ENCODE measurements around the gene SFT2D1. TPM values are rescaled to one million over a fixed set of nuclear protein-coding genes. Genes with fewer than 3 reads are reported as not detected.

The SFT2D1 gene
- total RNA-seq, 1 experiment from 2014 or later = 65.6 TPM

- H3K27me3 ChIP-seq (ENCODE audit: insufficient read depth, low read length) = no peaks in the 10 kb centered on the region
- ATAC-seq = no peak
- CTCF ChIA-PET = interaction anchor here (1.3 kb wide), 1 partner anchor 10 kb away, joined by 3 read pairs; no protein-coding TSS in a partner anchor
- POLR2A ChIA-PET = no interaction called here
- no peak overlapping the region for H2AFZ ChIP-seq (ENCODE audit: low read depth, low read length, poor library complexity, severe bottlenecking)
- no peak overlapping the region for H3K9ac ChIP-seq (ENCODE audit: low read length)
- BruUV-seq (replicated peaks) = no TSS peak
- H3K9me2 ChIP-seq (ENCODE audit: insufficient read depth) = no peaks in the 10 kb centered on the region
- no peaks in the 10 kb centered on the region for H3K79me2 ChIP-seq (ENCODE audit: insufficient read depth, low read length)
- RAD21 ChIA-PET (ENCODE audit: low non-redundant PET in 1 of 2, low total read pairs in 2 of 2, uncharacterized antibody in 2 of 2, unreplicated experiment in 2 of 2) = no interaction called here
- no peak overlapping the region for H3K4me3 ChIP-seq (replicated peaks in 1 of 2; ENCODE audit: low read depth in 1 of 2, low read length in 2 of 2)
- H3K36me3 ChIP-seq (ENCODE audit: control insufficient read depth in 1 of 2, insufficient read depth in 2 of 2, low read length in 2 of 2) = no peaks in the 10 kb centered on the region
- intact Hi-C loops (cut with micrococcal nuclease) = no loop called here
- TF ChIP-seq CEBPB (IDR thresholded peaks at IDR 0.05; ENCODE audit: low read depth) = no peak
- TF ChIP-seq MAX (IDR thresholded peaks at IDR 0.05) = no peak
- no peaks in the 10 kb centered on the region for H3K9me3 ChIP-seq (ENCODE audit: control insufficient read depth in 1 of 2, insufficient read depth in 1 of 2, low read depth in 1 of 2, low read length in 2 of 2)
- no peak for DNase-seq (ENCODE audit: low read depth, low spot score)
- H3K4me2 ChIP-seq (ENCODE audit: low read length) = no peak overlapping the region
- no peaks in the 10 kb centered on the region for H3K4me1 ChIP-seq (ENCODE audit: control insufficient read depth in 1 of 2, insufficient read depth in 2 of 2, low read length in 2 of 2)
- no peaks in the 10 kb centered on the region for H4K20me1 ChIP-seq (ENCODE audit: insufficient read depth)
- H3K27ac ChIP-seq (ENCODE audit: low read depth, low read length) = no peak overlapping the region
These were observed 38.2 kb downstream of the SFT2D1 start for GRCh38 chr6:166304106-166304505.

GRCh38 chr6:166301611-166302529, 40.5 kb downstream of the SFT2D1 start:
- no peak overlapping the region for H2AFZ ChIP-seq (ENCODE audit: low read depth, low read length, poor library complexity, severe bottlenecking)
- H3K4me3 ChIP-seq (replicated peaks in 1 of 2; ENCODE audit: low read depth in 1 of 2, low read length in 2 of 2) = no peak overlapping the region
- ChIA-PET RAD21 (ENCODE audit: low non-redundant PET in 1 of 2, low total read pairs in 2 of 2, uncharacterized antibody in 2 of 2, unreplicated experiment in 2 of 2) (no interaction called here), POLR2A (no interaction called here), CTCF (interaction anchor here (1.6 kb wide), 1 partner anchor 11 kb away, joined by 4 read pairs; no protein-coding TSS in a partner anchor)
- no peak overlapping the region for H3K9ac ChIP-seq (ENCODE audit: low read length)
- H3K36me3 ChIP-seq (ENCODE audit: control insufficient read depth in 1 of 2, insufficient read depth in 2 of 2, low read length in 2 of 2) = no peaks in the 10 kb centered on the region
- H3K9me3 ChIP-seq (ENCODE audit: control insufficient read depth in 1 of 2, insufficient read depth in 1 of 2, low read depth in 1 of 2, low read length in 2 of 2) = no peaks in the 10 kb centered on the region
- no TSS peak for BruUV-seq (replicated peaks)
- no peaks in the 10 kb centered on the region for H3K9me2 ChIP-seq (ENCODE audit: insufficient read depth)
- DNase-seq (ENCODE audit: low read depth, low spot score) (no peak), ATAC-seq (no peak)
- H3K4me1 ChIP-seq (ENCODE audit: control insufficient read depth in 1 of 2, insufficient read depth in 2 of 2, low read length in 2 of 2) = no peaks in the 10 kb centered on the region
- no peaks in the 10 kb centered on the region; the same call in 1 of the 2 replicates for H3K27me3 ChIP-seq (ENCODE audit: insufficient read depth, low read length)
- no peak overlapping the region for H3K27ac ChIP-seq (ENCODE audit: low read depth, low read length)
- H4K20me1 ChIP-seq (ENCODE audit: insufficient read depth) = no peaks in the 10 kb centered on the region
- intact Hi-C loops (cut with micrococcal nuclease) = no loop called here
- no peaks in the 10 kb centered on the region for H3K79me2 ChIP-seq (ENCODE audit: insufficient read depth, low read length)
- TF ChIP-seq FOSL1 (IDR thresholded peaks at IDR 0.05; ENCODE audit: low read depth) = no peak
- no peak for TF ChIP-seq YY1 (IDR thresholded peaks at IDR 0.05; ENCODE audit: extremely low read depth, insufficient replicate concordance, low read depth, low read length)
- no peak for TF ChIP-seq POLR2A (IDR thresholded peaks at IDR 0.05; ENCODE audit: borderline replicate concordance, extremely low read depth, insufficient read depth, insufficient read length)
- TF ChIP-seq RAD21 (IDR thresholded peaks at IDR 0.05; ENCODE audit: low read depth) = no peak
- no peak for TF ChIP-seq SRF (IDR thresholded peaks at IDR 0.05; ENCODE audit: low read depth)
- no peak for TF ChIP-seq JUND (IDR thresholded peaks at IDR 0.05)
- no peak for TF ChIP-seq ZFX (IDR thresholded peaks at IDR 0.05)
- no peak for TF ChIP-seq SIN3A (IDR thresholded peaks at IDR 0.05; ENCODE audit: low read depth)
- no peak for TF ChIP-seq CTCF (IDR thresholded peaks at IDR 0.05 in 2 of 3, conservative IDR thresholded peaks at IDR 0.05 in 1 of 3; ENCODE audit: borderline replicate concordance in 1 of 3, insufficient read depth in 1 of 3, low read depth in 2 of 3, low read length in 2 of 3)
- TF ChIP-seq EGR1 (IDR thresholded peaks at IDR 0.05; ENCODE audit: low read depth) = no peak
- no peak for TF ChIP-seq ELF1 (IDR thresholded peaks at IDR 0.05; ENCODE audit: borderline replicate concordance, low read depth)
- no peak for TF ChIP-seq EZH2phosphoT487 (IDR thresholded peaks at IDR 0.05; ENCODE audit: borderline replicate concordance)
- no peak for TF ChIP-seq SP1 (IDR thresholded peaks at IDR 0.05; ENCODE audit: low read depth)
- TF ChIP-seq ATF3 (IDR thresholded peaks at IDR 0.05) = no peak
- no peak overlapping the region for H3K4me2 ChIP-seq (ENCODE audit: low read length)

Measured in HCT116 (cell line).